Measurements from ENCODE around the gene BASP1.
"Not testable (repeated sequence)": the region's sequence is repeated elsewhere in the genome, so short reads cannot be mapped to it uniquely, and the experiment has no call there.

GRCh38 chr5:17319095-17319494 is 101.7 kb downstream of the BASP1 start:
- TF ChIP-seq CTCF (IDR thresholded peaks at IDR 0.05; ENCODE audit: insufficient read depth, low read length); POLR2AphosphoS5 (IDR thresholded peaks at IDR 0.05; ENCODE audit: low read depth); REST (IDR thresholded peaks at IDR 0.05; ENCODE audit: insufficient replicate concordance, low read depth); SPI1 (IDR thresholded peaks at IDR 0.05; ENCODE audit: borderline replicate concordance, low read depth): not testable (repeated sequence)
